H1 (cell line): ENCODE data around the gene PRICKLE2. TPM values are rescaled to one million over a fixed set of nuclear protein-coding genes. Genes with fewer than 3 reads are reported as not detected.

Source experiments
- CTCF ChIA-PET: fragments of 300-600 bp; sonication (Branson Sonifier 250); formaldehyde crosslinking; loops from one replicate; lab custom pipeline; 2021; ENCODE audit not compliant: partially characterized antibody; lab: Charles Lee
- POLR2A ChIA-PET: fragments of 300-600 bp; sonication (Branson Sonifier 250); formaldehyde crosslinking; loops from one replicate; lab custom pipeline; 2021; ENCODE audit warnings: inconsistent platforms; ENCODE audit not compliant: partially characterized antibody; lab: Charles Lee
- DNase-seq, 2 experiments: peaks; one replicate each; pipeline versions ENCODE4 v3.0.0 to v3.0.0-alpha.2; 2010 to 2022; ENCODE audit warnings: low spot score in 2 of 2, low read depth in 1 of 2, mixed read lengths in 1 of 2
- FAIRE-seq: peaks from 2 replicates; lab custom pipeline; 2011; peaks lifted over from hg19 to GRCh38; lab: Jason Lieb, UNC
- H2AFZ ChIP-seq: 2 replicates; pipeline ENCODE4 v1.8.1; 2012; ENCODE audit warnings: low read length, inconsistent platforms
- H2AK5ac ChIP-seq: 2 replicates; pipeline ENCODE4 v1.6.1; 2013; ENCODE audit warnings: low read depth, low read length
- H2BK120ac ChIP-seq: replicated peaks from 2 replicates; pipeline ENCODE3; 2013; ENCODE audit warnings: low read depth, low read length, inconsistent platforms
- H2BK12ac ChIP-seq: 2 replicates; pipeline ENCODE4 v1.6.1; 2013; ENCODE audit warnings: low read depth, low read length
- H2BK15ac ChIP-seq: 2 replicates; pipeline ENCODE4 v1.6.1; 2013; ENCODE audit warnings: low read length
- H2BK20ac ChIP-seq: 2 replicates; pipeline ENCODE4 v1.6.1; 2013; ENCODE audit warnings: low read length
- H2BK5ac ChIP-seq: 2 replicates; pipeline ENCODE4 v1.6.1; 2013; ENCODE audit warnings: low read depth, low read length
- H3K14ac ChIP-seq: 2 replicates; pipeline ENCODE4 v1.6.1; 2013; ENCODE audit warnings: inconsistent platforms; ENCODE audit not compliant: insufficient read length
- H3K18ac ChIP-seq: 2 replicates; pipeline ENCODE4 v1.6.1; 2013; ENCODE audit warnings: low read length; ENCODE audit errors: extremely low read depth
- H3K23ac ChIP-seq: 2 replicates; pipeline ENCODE4 v1.6.1; 2013; ENCODE audit warnings: inconsistent platforms; ENCODE audit not compliant: insufficient read length
- H3K23me2 ChIP-seq: 2 replicates; pipeline ENCODE4 v1.6.1; 2013; ENCODE audit warnings: low read depth, low read length
- H3K27ac ChIP-seq: 2 replicates; pipeline ENCODE4 v1.6.1; 2011; ENCODE audit warnings: low read depth, low read length, inconsistent platforms
- H3K27me3 ChIP-seq, 4 experiments: replicated peaks in 1 of 4; 1 replicate in 1 of 4; 2 replicates in 3 of 4; pipeline versions ENCODE4 v1.6.1 to v1.8.1; 2011 to 2013; ENCODE audit warnings: low read length in 3 of 4, mild to moderate bottlenecking in 3 of 4, inconsistent platforms in 2 of 4, mixed read lengths in 2 of 4, moderate library complexity in 1 of 4; ENCODE audit not compliant: control insufficient read depth in 3 of 4, insufficient read depth in 3 of 4; ENCODE audit errors: extremely low read depth in 1 of 4
- H3K36me3 ChIP-seq, 4 experiments: 2 replicates each; pipeline versions ENCODE4 v1.6.1 to v1.8.1; 2011 to 2013; ENCODE audit warnings: mild to moderate bottlenecking in 4 of 4, low read length in 3 of 4, moderate library complexity in 2 of 4, control low read depth in 1 of 4, inconsistent platforms in 1 of 4; ENCODE audit not compliant: insufficient read depth in 4 of 4, control insufficient read depth in 2 of 4
- H3K4ac ChIP-seq: replicated peaks from 2 replicates; pipeline ENCODE3; 2013; ENCODE audit warnings: low read length, low read depth, mixed read lengths, inconsistent platforms; ENCODE audit not compliant: insufficient read length
- H3K4me1 ChIP-seq, 4 experiments: replicated peaks in 1 of 4; 1 replicate in 1 of 4; 2 replicates in 3 of 4; pipeline versions ENCODE4 v1.6.1 to v1.8.1; 2011 to 2013; ENCODE audit warnings: low read length in 3 of 4, inconsistent platforms in 2 of 4, mixed read lengths in 1 of 4; ENCODE audit not compliant: insufficient read depth in 4 of 4, control insufficient read depth in 3 of 4
- H3K4me2 ChIP-seq, 2 experiments: 2 replicates each; pipeline versions ENCODE4 v1.6.1 to v1.8.1; 2011 to 2013; ENCODE audit warnings: low read depth in 2 of 2, low read length in 2 of 2, control low read depth in 1 of 2, inconsistent platforms in 1 of 2, mild to moderate bottlenecking in 1 of 2; ENCODE audit not compliant: insufficient read depth in 1 of 2
- H3K4me3 ChIP-seq, 4 experiments: fragments of 200-600, 300-600 bp in 1 of 4; sonication (generic), shearing (Covaris generic), sonication (Bioruptor Twin) in 1 of 4; 2 replicates each; pipeline versions ENCODE4 v1.5.1 to v1.8.1; 2011 to 2016; ENCODE audit warnings: low read length in 4 of 4, low read depth in 3 of 4, control low read depth in 2 of 4, inconsistent platforms in 2 of 4, mild to moderate bottlenecking in 2 of 4, mixed read lengths in 1 of 4, moderate library complexity in 1 of 4; ENCODE audit not compliant: insufficient read depth in 2 of 4; ENCODE audit errors: extremely low read depth in 1 of 4
- H3K56ac ChIP-seq: replicated peaks from 2 replicates; pipeline ENCODE3; 2013; ENCODE audit warnings: low read depth, mild to moderate bottlenecking, mixed read lengths, low read length, inconsistent platforms; ENCODE audit not compliant: insufficient read length
- H3K79me1 ChIP-seq: 2 replicates; pipeline ENCODE4 v1.6.1; 2013; ENCODE audit warnings: low read depth, low read length, control low read depth
- H3K79me2 ChIP-seq, 2 experiments: 2 replicates each; pipeline versions ENCODE4 v1.6.1 to v1.8.1; 2012 to 2013; ENCODE audit warnings: low read length in 2 of 2, mild to moderate bottlenecking in 2 of 2, inconsistent platforms in 1 of 2; ENCODE audit not compliant: insufficient read depth in 2 of 2, control insufficient read depth in 1 of 2
- H3K9ac ChIP-seq, 4 experiments: replicated peaks in 1 of 4; 1 replicate in 1 of 4; 2 replicates in 3 of 4; pipeline versions ENCODE4 v1.6.1 to v1.8.1; 2011 to 2013; ENCODE audit warnings: low read depth in 3 of 4, low read length in 3 of 4, control low read depth in 2 of 4, mild to moderate bottlenecking in 2 of 4, moderate library complexity in 2 of 4, inconsistent platforms in 1 of 4; ENCODE audit errors: extremely low read depth in 1 of 4
- H3K9me3 ChIP-seq, 2 experiments: 2 replicates each; pipeline versions ENCODE4 v1.6.1 to v1.8.1; 2012 to 2013; ENCODE audit warnings: mild to moderate bottlenecking in 2 of 2, moderate library complexity in 2 of 2, control low read depth in 1 of 2, inconsistent platforms in 1 of 2, low read depth in 1 of 2, low read length in 1 of 2, mixed read lengths in 1 of 2; ENCODE audit not compliant: insufficient read depth in 2 of 2
- H4K20me1 ChIP-seq, 2 experiments: replicated peaks in 1 of 2; 2 replicates each; pipeline versions ENCODE3 to v1.8.1; 2011 to 2013; ENCODE audit warnings: inconsistent platforms in 2 of 2, low read length in 2 of 2, mild to moderate bottlenecking in 1 of 2; ENCODE audit not compliant: insufficient read depth in 2 of 2, control insufficient read depth in 1 of 2
- H4K5ac ChIP-seq: 2 replicates; pipeline ENCODE4 v1.6.1; 2013; ENCODE audit warnings: low read length, low read depth, mixed read lengths, inconsistent platforms; ENCODE audit not compliant: insufficient read length
- H4K8ac ChIP-seq: 2 replicates; pipeline ENCODE4 v1.8.0; 2013; ENCODE audit warnings: mild to moderate bottlenecking, moderate library complexity, low read length, inconsistent platforms; ENCODE audit not compliant: insufficient read depth; ENCODE audit errors: extremely low read depth
- H4K91ac ChIP-seq: replicated peaks from 2 replicates; pipeline ENCODE3; 2013; ENCODE audit warnings: low read length, mixed read lengths, inconsistent platforms; ENCODE audit not compliant: insufficient read length
- CREB1 ChIP-seq: IDR thresholded peaks from 2 replicates; pipeline ENCODE4 v1.6.1; 2012; ENCODE audit warnings: inconsistent platforms
- EP300 ChIP-seq, 2 experiments: IDR thresholded peaks; 1 replicate in 1 of 2; 2 replicates in 1 of 2; pipeline ENCODE4 v1.6.1; 2011 to 2012; ENCODE audit warnings: low read depth in 2 of 2, low read length in 2 of 2, mild to moderate bottlenecking in 2 of 2, borderline replicate concordance in 1 of 2, inconsistent platforms in 1 of 2, moderate library complexity in 1 of 2
- HDAC2 ChIP-seq, 2 experiments: fragments of 300-600 bp in 1 of 2; sonication (generic) in 1 of 2; IDR thresholded peaks; 2 replicates each; pipeline ENCODE4 v1.6.1; 2011 to 2012; ENCODE audit warnings: low read depth in 2 of 2, low read length in 2 of 2, mild to moderate bottlenecking in 2 of 2, moderate library complexity in 2 of 2, borderline replicate concordance in 1 of 2, inconsistent platforms in 1 of 2
- KDM5A ChIP-seq: fragments of 200-600 bp; IDR thresholded peaks from 2 replicates; pipeline ENCODE4 v1.7.1; 2012; ENCODE audit warnings: mild to moderate bottlenecking, low read length, inconsistent platforms, mixed read lengths
- NANOG ChIP-seq: IDR thresholded peaks from 2 replicates; pipeline ENCODE4 v1.6.1; 2011; ENCODE audit warnings: low read length, low read depth, mild to moderate bottlenecking, inconsistent platforms; ENCODE audit not compliant: insufficient read depth, poor library complexity, severe bottlenecking
- NRF1 ChIP-seq: IDR thresholded peaks from 2 replicates; pipeline ENCODE4 v1.6.1; 2011; ENCODE audit warnings: mild to moderate bottlenecking, low read depth, low read length, improper control_type of control experiment
- POU5F1 ChIP-seq: IDR thresholded peaks from 2 replicates; pipeline ENCODE4 v1.6.1; 2011; ENCODE audit warnings: low read depth, mild to moderate bottlenecking, low read length, moderate library complexity
- RNF2 ChIP-seq: fragments of 200-900, 300-1000 bp; sonication (generic); IDR thresholded peaks from 2 replicates; pipeline ENCODE4 v1.7.1; 2016; ENCODE audit warnings: borderline replicate concordance, low read depth, mild to moderate bottlenecking, antibody characterized with exemption, low read length; ENCODE audit not compliant: poor library complexity, severe bottlenecking; ENCODE audit errors: missing control alignments
- RXRA ChIP-seq: IDR thresholded peaks from 2 replicates; pipeline ENCODE4 v1.6.1; 2011; ENCODE audit warnings: low read depth, mild to moderate bottlenecking, low read length, moderate library complexity; ENCODE audit not compliant: insufficient read depth
- SIX5 ChIP-seq: IDR thresholded peaks from 2 replicates; pipeline ENCODE4 v1.6.1; 2011; ENCODE audit warnings: mild to moderate bottlenecking, low read depth, low read length
- SP4 ChIP-seq: IDR thresholded peaks from 2 replicates; pipeline ENCODE4 v1.6.1; 2012; ENCODE audit warnings: low read length, inconsistent platforms
- SUZ12 ChIP-seq: fragments of 200-600 bp; sonication (generic); IDR thresholded peaks from 2 replicates; pipeline ENCODE4 v1.6.1; 2012; ENCODE audit warnings: mild to moderate bottlenecking, inconsistent platforms, low read length, moderate library complexity, mixed read lengths
- TAF1 ChIP-seq: IDR thresholded peaks from 2 replicates; pipeline ENCODE4 v1.6.1; 2011; ENCODE audit warnings: mild to moderate bottlenecking, low read depth, low read length
- TCF12 ChIP-seq: IDR thresholded peaks from 2 replicates; pipeline ENCODE4 v1.6.1; 2011; ENCODE audit warnings: low read depth, mild to moderate bottlenecking, low read length
- TEAD4 ChIP-seq: IDR thresholded peaks from 2 replicates; pipeline ENCODE4 v1.6.1; 2012; ENCODE audit warnings: low read depth, low read length, inconsistent platforms, mixed read lengths
- WGBS, 2 experiments: shearing (Covaris generic) in 1 of 2; methylation state at CpG; one replicate each; pipeline versions ENCODE4 v1.1.6 to v1.1.7; 2013 to 2015; ENCODE audit warnings: low lambda C conversion rate in 2 of 2, mixed read lengths in 2 of 2, inconsistent platforms in 1 of 2, low coverage in 1 of 2, missing lambda C conversion rate in 1 of 2; ENCODE audit not compliant: insufficient replicate concordance in 2 of 2, insufficient coverage in 1 of 2, insufficient read length in 1 of 2; ENCODE audit errors: extremely low coverage in 1 of 2, missing lambda C conversion rate in 1 of 2; 5-methylcytosine and 5-hydroxymethylcytosine counted together
- polyA plus RNA-seq, 7 experiments: library from polyadenylated mRNA; depleted of rRNA in 3 of 7; stranded (reverse) in 5 of 7; unstranded in 2 of 7; fragments of >200 nt in 5 of 7; fragments of 200-250 nt in 2 of 7; gene quantifications; 1 replicate in 5 of 7; 2 replicates in 1 of 7; 4 replicates in 1 of 7; pipeline versions ENCODE4 v1.2.1 to v1.2.3, GENCODE V29; 2011 to 2013; ENCODE audit warnings: missing spikeins in 2 of 7, mixed read lengths in 2 of 7
- total RNA-seq: library from RNA; stranded (reverse); fragmentation: NEBNext Ultra II Directional; extraction: Animal tissue kit (Norgen Biotek cat#: 25700); gene quantifications from 2 replicates; pipeline ENCODE4 v1.2.1, GENCODE V29; 2021

Gene PRICKLE2
- total and polyA plus RNA-seq, 2 of the 8 experiments (the other 6 are each of a cell fraction or from before 2014, with no cell fraction given): 2.9 to 8.0 TPM

GRCh38 chr3:64199932-64200331 lies 25.3 kb downstream of the PRICKLE2 start:
- no peak overlapping the region for H3K27ac ChIP-seq
- H3K14ac ChIP-seq: no peak overlapping the region
- H3K4me1 ChIP-seq: peaks cover 0 to 4% (median 2%) of the 10 kb centered on the region in 4 experiments; a peak in 3 of 7 replicates
- no peaks in the 10 kb centered on the region for H3K27me3 ChIP-seq
- 90% methylated on average over 2 of the region's 2 CpGs; no CpG with 5 or more reads in 1 of the 2 experiments for WGBS, 2 experiments
- H4K20me1 ChIP-seq: no peaks in the 10 kb centered on the region
- TF ChIP-seq RXRA (no peak), TEAD4 (no peak), SP4 (no peak), EP300 (IDR thresholded peaks at IDR 0.05; ENCODE audit: borderline replicate concordance in 1 of 2, low read depth in 2 of 2, low read length in 2 of 2) (no peak), TCF12 (no peak), SUZ12 (no peak), POU5F1 (no peak), RNF2 (no peak), NRF1 (no peak), KDM5A (no peak), TAF1 (no peak), NANOG (no peak), CREB1 (no peak), HDAC2 (IDR thresholded peaks at IDR 0.05; ENCODE audit: borderline replicate concordance in 1 of 2, low read depth in 2 of 2, low read length in 2 of 2) (no peak), SIX5 (no peak)
- TF ChIP-seq, all 59 proteins: peak for 0
- no peaks in the 10 kb centered on the region for H3K79me1 ChIP-seq
- H2BK15ac ChIP-seq: no peak overlapping the region
- H3K9me3 ChIP-seq: no peaks in the 10 kb centered on the region
- CTCF ChIA-PET: no interaction called here
- H2BK12ac ChIP-seq: no peak overlapping the region
- no peak overlapping the region for H4K8ac ChIP-seq
- no peak overlapping the region for H3K4me3 ChIP-seq
- H2AK5ac ChIP-seq: no peak overlapping the region
- no peaks in the 10 kb centered on the region for H3K23me2 ChIP-seq
- H2AFZ ChIP-seq: no peak overlapping the region
- no peak overlapping the region for H3K4me2 ChIP-seq
- no peak overlapping the region for H2BK120ac ChIP-seq
- H3K9ac ChIP-seq: no peak overlapping the region
- no peak overlapping the region for H3K18ac ChIP-seq
- H2BK20ac ChIP-seq: no peak overlapping the region
- H3K79me2 ChIP-seq: no peaks in the 10 kb centered on the region; a peak in 1 of 4 replicates
- no peak overlapping the region for H3K4ac ChIP-seq
- POLR2A ChIA-PET: no interaction called here
- no peak overlapping the region for H3K56ac ChIP-seq
- no peak overlapping the region for H4K5ac ChIP-seq
- peaks cover 0 to 4% (median 0%) of the 10 kb centered on the region in 4 experiments; a peak in 3 of 8 replicates for H3K36me3 ChIP-seq
- H4K91ac ChIP-seq: no peak overlapping the region
- no peak for FAIRE-seq
- H3K23ac ChIP-seq: no peak overlapping the region
- H2BK5ac ChIP-seq: no peak overlapping the region
- no peak for DNase-seq
